Nephron (organoid): ENCODE results near the gene CDKAL1.

Experiments used
- H3K27ac Mint-ChIP-seq, 3 experiments: 2 replicates each; pipeline ENCODE4 v1.8.0; 2020; ENCODE audit warnings: mixed read lengths in 3 of 3, mild to moderate bottlenecking in 2 of 3, moderate library complexity in 1 of 3
- H3K27me3 Mint-ChIP-seq: 2 replicates; pipeline ENCODE4 v1.8.0; 2021; ENCODE audit warnings: low read depth, mild to moderate bottlenecking, moderate library complexity, mixed read lengths
- H3K36me3 Mint-ChIP-seq: 2 replicates; pipeline ENCODE4 v1.8.0; 2020; ENCODE audit warnings: low read depth, mixed read lengths
- H3K4me1 Mint-ChIP-seq: 2 replicates; pipeline ENCODE4 v1.8.0; 2020; ENCODE audit warnings: mixed read lengths
- H3K4me3 Mint-ChIP-seq, 3 experiments: 2 replicates each; pipeline ENCODE4 v1.8.0; 2020; ENCODE audit warnings: mild to moderate bottlenecking in 3 of 3, mixed read lengths in 3 of 3, moderate library complexity in 2 of 3
- H3K9me3 Mint-ChIP-seq: 2 replicates; pipeline ENCODE4 v1.8.0; 2020; ENCODE audit warnings: mixed read lengths
- TF ChIP-seq, protein P1 (sequence below), 3 experiments: fragments of 200-600 bp; sonication (generic); IDR thresholded peaks; one replicate each; pipeline ENCODE4 v1.5.0; 2021; ENCODE audit warnings: antibody characterized with exemption in 3 of 3; ENCODE audit not compliant: unreplicated experiment in 3 of 3

Gene CDKAL1

GRCh38 chr6:21273451-21273850, 739.2 kb downstream of the CDKAL1 start:
- peaks cover 15% of the 10 kb centered on the region for H3K4me1 Mint-ChIP-seq
- TF ChIP-seq, protein P1, sequence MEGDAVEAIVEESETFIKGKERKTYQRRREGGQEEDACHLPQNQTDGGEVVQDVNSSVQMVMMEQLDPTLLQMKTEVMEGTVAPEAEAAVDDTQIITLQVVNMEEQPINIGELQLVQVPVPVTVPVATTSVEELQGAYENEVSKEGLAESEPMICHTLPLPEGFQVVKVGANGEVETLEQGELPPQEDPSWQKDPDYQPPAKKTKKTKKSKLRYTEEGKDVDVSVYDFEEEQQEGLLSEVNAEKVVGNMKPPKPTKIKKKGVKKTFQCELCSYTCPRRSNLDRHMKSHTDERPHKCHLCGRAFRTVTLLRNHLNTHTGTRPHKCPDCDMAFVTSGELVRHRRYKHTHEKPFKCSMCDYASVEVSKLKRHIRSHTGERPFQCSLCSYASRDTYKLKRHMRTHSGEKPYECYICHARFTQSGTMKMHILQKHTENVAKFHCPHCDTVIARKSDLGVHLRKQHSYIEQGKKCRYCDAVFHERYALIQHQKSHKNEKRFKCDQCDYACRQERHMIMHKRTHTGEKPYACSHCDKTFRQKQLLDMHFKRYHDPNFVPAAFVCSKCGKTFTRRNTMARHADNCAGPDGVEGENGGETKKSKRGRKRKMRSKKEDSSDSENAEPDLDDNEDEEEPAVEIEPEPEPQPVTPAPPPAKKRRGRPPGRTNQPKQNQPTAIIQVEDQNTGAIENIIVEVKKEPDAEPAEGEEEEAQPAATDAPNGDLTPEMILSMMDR (IDR thresholded peaks at IDR 0.05; ENCODE audit: unreplicated experiment in 3 of 3): no peak
- H3K27me3 Mint-ChIP-seq: no peaks in the 10 kb centered on the region
- H3K4me3 Mint-ChIP-seq: no peak overlapping the region
- peaks cover 13% of the 10 kb centered on the region for H3K9me3 Mint-ChIP-seq
- H3K27ac Mint-ChIP-seq: no peak overlapping the region
- H3K36me3 Mint-ChIP-seq: peaks cover 4% of the 10 kb centered on the region

- Mint-ChIP-seq H3K4me3 (no peak overlapping the region), H3K27ac (no peak overlapping the region), H3K9me3 (peaks cover 13% of the 10 kb centered on the region), H3K36me3 (peaks cover 4% of the 10 kb centered on the region), H3K27me3 (no peaks in the 10 kb centered on the region), H3K4me1 (peaks cover 21% of the 10 kb centered on the region)
- TF ChIP-seq, protein P1 (IDR thresholded peaks at IDR 0.05; ENCODE audit: unreplicated experiment in 3 of 3): no peak
These were observed 740.6 kb downstream of the CDKAL1 start for GRCh38 chr6:21274851-21275250.

DNA sequence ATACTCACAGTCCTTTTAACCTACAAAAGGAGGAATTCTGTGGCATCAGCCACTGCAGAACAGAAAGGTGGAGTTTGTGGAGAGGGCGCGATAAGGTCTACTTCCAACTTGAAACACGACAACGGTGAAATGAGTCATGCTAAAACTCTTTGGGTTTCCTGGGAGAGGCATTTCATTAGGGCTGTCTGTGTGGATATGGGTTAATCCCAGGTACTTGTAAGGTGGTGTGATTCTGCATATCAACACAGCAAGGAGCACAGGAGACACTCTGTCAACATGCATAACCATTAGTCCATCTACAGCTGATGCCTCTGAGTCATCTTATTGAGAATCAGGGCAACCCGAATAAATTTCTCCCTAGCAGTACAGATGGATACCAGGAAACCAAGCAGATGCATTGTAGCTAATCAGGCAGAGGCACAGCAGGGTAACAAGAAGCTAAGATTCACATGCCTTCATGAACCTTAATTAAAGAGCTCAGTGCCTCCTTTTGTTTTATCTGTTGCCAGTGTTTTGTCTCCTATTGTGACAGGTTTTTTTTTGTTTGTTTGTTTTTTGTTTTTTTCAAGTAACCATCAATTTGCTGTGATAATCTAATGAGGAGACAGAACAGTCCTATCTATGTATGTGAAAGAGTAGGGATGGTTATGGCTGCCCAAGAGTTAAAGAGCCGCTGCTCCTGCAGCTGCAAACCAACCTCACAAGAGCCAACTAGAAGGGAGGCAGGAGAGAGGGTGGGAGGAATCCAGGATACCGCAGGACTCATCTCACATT, 743.5 kb downstream of the CDKAL1 start:
- H3K36me3 Mint-ChIP-seq: no peaks in the 10 kb centered on the region
- no peaks in the 10 kb centered on the region for H3K27me3 Mint-ChIP-seq
- H3K4me3 Mint-ChIP-seq: no peak overlapping the region
- H3K27ac Mint-ChIP-seq: peak overlapping the region; percentile 14 to 67 (median 39)
- TF ChIP-seq, protein P1 (IDR thresholded peaks at IDR 0.05; ENCODE audit: unreplicated experiment in 3 of 3): no peak
- H3K4me1 Mint-ChIP-seq: peaks cover 13% of the 10 kb centered on the region
- H3K9me3 Mint-ChIP-seq: peaks cover 4% of the 10 kb centered on the region

- TF ChIP-seq, protein P1 (IDR thresholded peaks at IDR 0.05; ENCODE audit: unreplicated experiment in 3 of 3): no peak
- Mint-ChIP-seq H3K4me1 (peaks cover 13% of the 10 kb centered on the region), H3K27me3 (no peaks in the 10 kb centered on the region), H3K27ac (peak overlapping the region; percentile 14 to 67 (median 39)), H3K36me3 (no peaks in the 10 kb centered on the region), H3K9me3 (no peaks in the 10 kb centered on the region), H3K4me3 (no peak overlapping the region)
These were observed 744.1 kb downstream of the CDKAL1 start for GRCh38 chr6:21278375-21278745.

DNA sequence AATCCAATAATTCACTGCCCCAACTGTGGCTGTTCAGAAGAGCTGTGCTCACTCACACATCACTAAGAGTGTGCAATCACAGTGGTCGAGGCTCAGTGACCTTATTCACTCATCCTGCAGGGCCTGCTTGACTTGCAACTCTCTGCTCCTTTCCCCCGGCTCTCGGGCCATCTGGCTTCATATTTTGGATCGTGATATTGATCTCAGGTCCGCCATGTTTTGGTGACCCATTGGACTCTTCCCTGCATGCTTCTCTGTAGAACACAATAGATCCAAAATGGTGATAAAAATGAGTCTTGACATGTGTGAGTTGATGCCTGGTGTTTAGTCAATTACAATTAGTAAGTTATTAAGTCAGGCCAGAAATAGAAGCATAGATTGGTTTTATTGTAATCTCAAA, 745.4 kb downstream of the CDKAL1 start:
- H3K27me3 Mint-ChIP-seq: no peaks in the 10 kb centered on the region
- no peaks in the 10 kb centered on the region for H3K36me3 Mint-ChIP-seq
- H3K4me3 Mint-ChIP-seq: no peak overlapping the region
- H3K27ac Mint-ChIP-seq: no peak overlapping the region
- H3K9me3 Mint-ChIP-seq: peaks cover 4% of the 10 kb centered on the region
- TF ChIP-seq, protein P1 (IDR thresholded peaks at IDR 0.05; ENCODE audit: unreplicated experiment in 3 of 3): no peak
- peaks cover 13% of the 10 kb centered on the region for H3K4me1 Mint-ChIP-seq

- no peak overlapping the region for H3K4me3 Mint-ChIP-seq
- H3K27me3 Mint-ChIP-seq: no peaks in the 10 kb centered on the region
- H3K4me1 Mint-ChIP-seq: peaks cover 18% of the 10 kb centered on the region
- H3K36me3 Mint-ChIP-seq: no peaks in the 10 kb centered on the region
- peaks cover 4% of the 10 kb centered on the region for H3K9me3 Mint-ChIP-seq
- H3K27ac Mint-ChIP-seq: peak overlapping the region in 1 of 3 experiments; percentile 20
- TF ChIP-seq, protein P1 (IDR thresholded peaks at IDR 0.05; ENCODE audit: unreplicated experiment in 3 of 3): no peak
These were observed 747.1 kb downstream of the CDKAL1 start for GRCh38 chr6:21281366-21281765.
